ENCODE data around the gene OR10D3.
"Not testable (repeated sequence)": the region's sequence is repeated elsewhere in the genome, so short reads cannot be mapped to it uniquely, and the experiment has no call there.

The OR10D3 gene

GRCh38 chr11:124195189-124195734 lies 12.1 kb downstream of the OR10D3 start:
- no peak for FAIRE-seq

GRCh38 chr11:124197999-124198398 lies 14.9 kb downstream of the OR10D3 start:
- no peak for FAIRE-seq

- no peak for FAIRE-seq
Measured at GRCh38 chr11:124198897-124199296, 15.8 kb downstream of the OR10D3 start.

GRCh38 chr11:124199702-124200101 lies 16.6 kb downstream of the OR10D3 start:
- no peak for FAIRE-seq

GRCh38 chr11:124200671-124201070 lies 17.5 kb downstream of the OR10D3 start:
- no peak for FAIRE-seq

- FAIRE-seq = no peak
Measured at GRCh38 chr11:124202951-124203350, 19.8 kb downstream of the OR10D3 start.

- no peak for FAIRE-seq
Measured at GRCh38 chr11:124204008-124204407, 20.9 kb downstream of the OR10D3 start.

- no peak for FAIRE-seq
Measured at GRCh38 chr11:124207102-124207792, 24.1 kb downstream of the OR10D3 start.

GRCh38 chr11:124209824-124210357 lies 26.7 kb downstream of the OR10D3 start:
- FAIRE-seq = no peak

- FAIRE-seq = no peak
Measured at GRCh38 chr11:124210421-124210820, 27.3 kb downstream of the OR10D3 start.

GRCh38 chr11:124211321-124211720 lies 28.2 kb downstream of the OR10D3 start:
- FAIRE-seq = no peak

- no peak for FAIRE-seq
Measured at GRCh38 chr11:124214027-124214426, 30.9 kb downstream of the OR10D3 start.

- no peak for FAIRE-seq
Measured at GRCh38 chr11:124219126-124219525, 36.0 kb downstream of the OR10D3 start.

- FAIRE-seq = no peak
Measured at GRCh38 chr11:124222407-124222806, 39.3 kb downstream of the OR10D3 start.

GRCh38 chr11:124224618-124225423 lies 41.7 kb downstream of the OR10D3 start:
- not testable (repeated sequence) for FAIRE-seq

- FAIRE-seq = no peak
Measured at GRCh38 chr11:124225471-124225870, 42.3 kb downstream of the OR10D3 start.

- FAIRE-seq = no peak
Measured at GRCh38 chr11:124233376-124233775, 50.2 kb downstream of the OR10D3 start.
